SK-N-SH (cell line): ENCODE results near the gene ZCWPW2. TPM values are rescaled to one million over a fixed set of nuclear protein-coding genes. Genes with fewer than 3 reads are reported as not detected.

Source experiments
- CTCF ChIA-PET: fragments of 300-600, 350-600 bp; formaldehyde crosslinking; extraction: SDS; loops from one replicate; lab custom pipeline; 2021; lab: Yijun Ruan, JAX
- POLR2A ChIA-PET: fragments of 350-600 bp; sonication (Branson Sonifier 250); formaldehyde crosslinking; extraction: SDS; loops from one replicate; lab custom pipeline; 2020; ENCODE audit warnings: antibody characterized with exemption, inconsistent platforms; lab: Yijun Ruan, JAX
- DNase-seq: peaks from one replicate; pipeline ENCODE4 v3.0.0; 2012
- H2AFZ ChIP-seq: fragments of 200-600 bp; sonication (generic); 2 replicates; pipeline ENCODE4 v1.8.1; 2016; ENCODE audit warnings: antibody characterized with exemption, mild to moderate bottlenecking, low read depth
- H3F3A ChIP-seq: fragments of 200-600 bp; sonication (generic); replicated peaks from 2 replicates; pipeline ENCODE3; 2016; ENCODE audit warnings: antibody characterized with exemption, mild to moderate bottlenecking; ENCODE audit not compliant: insufficient read depth
- H3K27ac ChIP-seq, 2 experiments: fragments of 200-500 bp in 1 of 2; fragments of 200-600 bp in 1 of 2; sonication (Bioruptor generic) in 1 of 2; sonication (generic), shearing (Covaris generic) in 1 of 2; 2 replicates each; pipeline versions ENCODE4 v1.5.1 to v1.6.1; 2014 to 2016; ENCODE audit warnings: low read depth in 2 of 2, inconsistent platforms in 1 of 2, low read length in 1 of 2, mild to moderate bottlenecking in 1 of 2, mixed read lengths in 1 of 2
- H3K27me3 ChIP-seq: fragments of 200-600 bp; sonication (generic), shearing (Covaris generic); 2 replicates; pipeline ENCODE4 v1.6.1; 2016; ENCODE audit warnings: mixed run types; ENCODE audit not compliant: insufficient read depth
- H3K36me3 ChIP-seq, 2 experiments: fragments of 200-500 bp in 1 of 2; fragments of 200-600 bp in 1 of 2; sonication (Bioruptor generic) in 1 of 2; sonication (generic) in 1 of 2; replicated peaks in 1 of 2; 2 replicates each; pipeline versions ENCODE3 to v1.5.1; 2014 to 2016; ENCODE audit warnings: low read length in 1 of 2, mild to moderate bottlenecking in 1 of 2; ENCODE audit not compliant: insufficient read depth in 2 of 2, control insufficient read depth in 1 of 2
- H3K4me1 ChIP-seq, 2 experiments: fragments of 200-500 bp in 1 of 2; fragments of 200-600 bp in 1 of 2; sonication (Bioruptor generic) in 1 of 2; sonication (generic), shearing (Covaris generic) in 1 of 2; 2 replicates each; pipeline versions ENCODE4 v1.5.1 to v1.6.1; 2014 to 2016; ENCODE audit warnings: low read depth in 1 of 2, low read length in 1 of 2, mixed run types in 1 of 2; ENCODE audit not compliant: insufficient read depth in 2 of 2, control insufficient read depth in 1 of 2
- H3K4me2 ChIP-seq: fragments of 200-600 bp; sonication (generic), shearing (Covaris generic); 2 replicates; pipeline ENCODE4 v1.6.1; 2017; ENCODE audit warnings: mixed run types
- H3K4me3 ChIP-seq, 2 experiments: fragments of 200-500 bp in 1 of 2; fragments of 200-600 bp in 1 of 2; sonication (Bioruptor generic) in 1 of 2; sonication (generic), shearing (Covaris generic) in 1 of 2; 2 replicates each; pipeline versions ENCODE4 v1.5.1 to v1.8.1; 2014 to 2016; ENCODE audit warnings: low read depth in 2 of 2, inconsistent platforms in 1 of 2, low read length in 1 of 2, mild to moderate bottlenecking in 1 of 2, mixed read lengths in 1 of 2, moderate library complexity in 1 of 2
- H3K79me2 ChIP-seq: fragments of 200-600 bp; sonication (generic); 2 replicates; pipeline ENCODE4 v1.8.1; 2017; ENCODE audit warnings: mild to moderate bottlenecking; ENCODE audit not compliant: insufficient read depth
- H3K9ac ChIP-seq: fragments of 200-600 bp; sonication (generic); 2 replicates; pipeline ENCODE4 v1.6.1; 2017; ENCODE audit warnings: mixed run types
- H3K9me2 ChIP-seq: fragments of 200-600 bp; sonication (generic); 2 replicates; pipeline ENCODE4 v1.6.1; 2017; ENCODE audit warnings: mixed run types
- H3K9me3 ChIP-seq: fragments of 200-600 bp; sonication (generic); 2 replicates; pipeline ENCODE4 v1.6.1; 2017; ENCODE audit warnings: mixed run types, mild to moderate bottlenecking, moderate library complexity
- H4K20me1 ChIP-seq: fragments of 200-600 bp; sonication (generic); 2 replicates; pipeline ENCODE4 v1.6.1; 2017; ENCODE audit warnings: mild to moderate bottlenecking, mixed run types; ENCODE audit not compliant: insufficient read depth
- CHD2 ChIP-seq: fragments of 150-350 bp; IDR thresholded peaks from 2 replicates; pipeline ENCODE4 v1.6.1; 2018; ENCODE audit warnings: low read length; ENCODE audit not compliant: partially characterized antibody
- ELF1 ChIP-seq: IDR thresholded peaks from 2 replicates; pipeline ENCODE4 v1.4.0; 2012
- EZH2phosphoT487 ChIP-seq: fragments of 200-600 bp; sonication (generic); IDR thresholded peaks from 2 replicates; pipeline ENCODE4 v1.6.1; 2017; ENCODE audit warnings: low read depth, mixed run types, mild to moderate bottlenecking, antibody characterized with exemption, moderate library complexity, borderline replicate concordance
- FOSL2 ChIP-seq: IDR thresholded peaks from 2 replicates; pipeline ENCODE4 v1.4.0; 2012; ENCODE audit warnings: low read depth, mild to moderate bottlenecking, moderate library complexity, borderline replicate concordance
- FOXJ3 ChIP-seq: sonication (generic); formaldehyde crosslinking; IDR thresholded peaks from 2 replicates; pipeline ENCODE4 v1.5.1; 2020; ENCODE audit warnings: mild to moderate bottlenecking, missing genetic modification reagents
- FOXM1 ChIP-seq: IDR thresholded peaks from 2 replicates; pipeline ENCODE4 v1.4.0; 2012; ENCODE audit warnings: low read depth, mild to moderate bottlenecking
- GABPA ChIP-seq: IDR thresholded peaks from 2 replicates; pipeline ENCODE4 v1.4.0; 2012; ENCODE audit warnings: low read depth, mild to moderate bottlenecking
- JUND ChIP-seq: IDR thresholded peaks from 2 replicates; pipeline ENCODE4 v1.4.0; 2012
- NFIC ChIP-seq: IDR thresholded peaks from 2 replicates; pipeline ENCODE4 v1.4.0; 2012; ENCODE audit warnings: borderline replicate concordance
- POLR2AphosphoS5 ChIP-seq: IDR thresholded peaks from 2 replicates; pipeline ENCODE4 v1.6.1; 2012; ENCODE audit warnings: low read depth, low read length
- RFX5 ChIP-seq: IDR thresholded peaks from 2 replicates; pipeline ENCODE4 v1.6.1; 2012; ENCODE audit warnings: mild to moderate bottlenecking, improper control_type of control experiment, low read length
- SIN3A ChIP-seq: IDR thresholded peaks from 2 replicates; pipeline ENCODE4 v1.6.1; 2012; ENCODE audit warnings: low read depth, mild to moderate bottlenecking, low read length, moderate library complexity, borderline replicate concordance
- TAF1 ChIP-seq: IDR thresholded peaks from 2 replicates; pipeline ENCODE4 v1.6.1; 2012; ENCODE audit warnings: low read depth, mild to moderate bottlenecking, low read length, moderate library complexity, borderline replicate concordance
- TEAD4 ChIP-seq: IDR thresholded peaks from 2 replicates; pipeline ENCODE4 v1.4.0; 2012; ENCODE audit warnings: mild to moderate bottlenecking, borderline replicate concordance; ENCODE audit not compliant: insufficient read depth
- WGBS: methylation state at CpG from one replicate; pipeline ENCODE4 v1.1.6; 2017; ENCODE audit warnings: low lambda C conversion rate; 5-methylcytosine and 5-hydroxymethylcytosine counted together
- polyA plus RNA-seq, 3 experiments: library from polyadenylated mRNA; depleted of rRNA; stranded (reverse); fragments of >200 nt; gene quantifications; 2 replicates each; pipeline ENCODE4 v1.2.3, GENCODE V29; 2012
- TF ChIP-seq, protein P1 (sequence below): fragments of 200-600 bp; sonication (generic); IDR thresholded peaks from 2 replicates; pipeline ENCODE4 v1.6.1; 2017; ENCODE audit warnings: antibody characterized with exemption, mild to moderate bottlenecking, moderate library complexity
- TF ChIP-seq, protein P2 (sequence below): IDR thresholded peaks from 2 replicates; pipeline ENCODE4; 2012
- TF ChIP-seq, protein P3 (sequence below): IDR thresholded peaks from 2 replicates; pipeline ENCODE4 v1.4.0; 2012; ENCODE audit warnings: low read depth, borderline replicate concordance
- TF ChIP-seq, protein P4 (sequence below): fragments of 150-350 bp; IDR thresholded peaks from 2 replicates; pipeline ENCODE4 v1.6.1; 2017; ENCODE audit warnings: antibody characterized with exemption, low read length, low read depth, borderline replicate concordance
- TF ChIP-seq, protein P5 (sequence below): fragments of 150-350 bp; IDR thresholded peaks from 2 replicates; pipeline ENCODE4 v1.6.1; 2016; ENCODE audit warnings: mild to moderate bottlenecking, low read depth, low read length

ZCWPW2 gene
- polyA plus RNA-seq, 1 of the 3 experiments (the other 2 are of a cell fraction): 0.13 TPM

DNA sequence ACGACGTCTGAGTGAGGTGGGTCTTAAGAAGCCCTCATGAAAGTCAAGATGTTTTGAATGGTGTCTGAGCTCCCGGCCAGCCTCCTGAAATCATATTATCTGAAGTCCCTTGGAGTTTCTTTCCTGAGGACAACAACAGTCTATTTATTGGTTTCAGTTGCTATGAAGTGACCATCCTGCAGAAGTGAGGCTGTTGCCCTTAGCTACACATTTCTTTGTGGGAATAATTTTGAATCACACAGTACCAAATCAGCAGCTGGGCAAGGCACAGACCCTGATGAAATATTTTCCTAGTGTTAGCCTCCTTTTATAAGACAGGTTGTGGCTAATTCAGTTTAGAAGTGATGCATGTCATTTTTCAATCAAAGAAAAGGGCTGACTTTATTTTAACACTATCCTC lies 220.8 kb downstream of the ZCWPW2 start:
- WGBS: 58% methylated on average over 3 of the region's 3 CpGs

DNA sequence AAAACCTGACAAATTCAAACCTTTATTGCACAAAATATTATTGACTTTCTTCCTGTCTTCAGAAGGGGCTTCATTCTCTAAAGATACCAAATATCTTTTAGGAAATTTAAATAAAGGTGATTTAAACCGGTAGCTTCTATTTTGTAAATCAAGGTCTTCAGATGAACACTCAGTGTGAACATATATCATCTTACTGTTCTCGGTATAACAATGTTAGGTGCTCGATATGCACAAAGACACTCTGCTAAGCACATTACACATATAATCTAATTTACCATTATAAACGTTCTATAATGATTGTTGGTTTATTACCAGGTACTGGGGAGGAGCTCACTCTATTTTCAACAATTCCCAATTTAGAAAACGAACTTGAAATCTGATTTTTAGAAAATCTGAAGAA lies 225.5 kb downstream of the ZCWPW2 start:
- no peaks in the 10 kb centered on the region for H3F3A ChIP-seq
- no peaks in the 10 kb centered on the region for H3K36me3 ChIP-seq
- H4K20me1 ChIP-seq: no peaks in the 10 kb centered on the region
- no peak overlapping the region for H3K27ac ChIP-seq
- H3K79me2 ChIP-seq: no peaks in the 10 kb centered on the region
- H3K27me3 ChIP-seq: peaks cover 27% of the 10 kb centered on the region
- POLR2A ChIA-PET: no interaction called here
- no peak overlapping the region for H3K4me2 ChIP-seq
- H3K9me3 ChIP-seq: no peaks in the 10 kb centered on the region
- WGBS: 47% methylated on average over 5 of the region's 5 CpGs
- no peaks in the 10 kb centered on the region for H3K9me2 ChIP-seq
- H2AFZ ChIP-seq: no peak overlapping the region
- CTCF ChIA-PET: interaction anchor here (1.1 to 1.3 kb wide), 3 partner anchors 10 to 93 kb away, joined by 3 to 6 read pairs (median 4); no protein-coding TSS in a partner anchor
- no peak overlapping the region for H3K4me3 ChIP-seq
- H3K9ac ChIP-seq: no peak overlapping the region
- peaks cover 0 to 6% of the 10 kb centered on the region in 2 experiments; a peak in 2 of 4 replicates for H3K4me1 ChIP-seq
- DNase-seq: no peak
- TF ChIP-seq POLR2AphosphoS5 (no peak), GABPA (no peak), EZH2phosphoT487 (no peak), SIN3A (no peak), RFX5 (no peak), CHD2 (no peak), ELF1 (no peak), FOXM1 (no peak), TAF1 (no peak), NFIC (no peak), TEAD4 (no peak), FOXJ3 (CRISPR knock-in tag) (no peak), FOSL2 (no peak), JUND (no peak)
- TF ChIP-seq, protein P1, sequence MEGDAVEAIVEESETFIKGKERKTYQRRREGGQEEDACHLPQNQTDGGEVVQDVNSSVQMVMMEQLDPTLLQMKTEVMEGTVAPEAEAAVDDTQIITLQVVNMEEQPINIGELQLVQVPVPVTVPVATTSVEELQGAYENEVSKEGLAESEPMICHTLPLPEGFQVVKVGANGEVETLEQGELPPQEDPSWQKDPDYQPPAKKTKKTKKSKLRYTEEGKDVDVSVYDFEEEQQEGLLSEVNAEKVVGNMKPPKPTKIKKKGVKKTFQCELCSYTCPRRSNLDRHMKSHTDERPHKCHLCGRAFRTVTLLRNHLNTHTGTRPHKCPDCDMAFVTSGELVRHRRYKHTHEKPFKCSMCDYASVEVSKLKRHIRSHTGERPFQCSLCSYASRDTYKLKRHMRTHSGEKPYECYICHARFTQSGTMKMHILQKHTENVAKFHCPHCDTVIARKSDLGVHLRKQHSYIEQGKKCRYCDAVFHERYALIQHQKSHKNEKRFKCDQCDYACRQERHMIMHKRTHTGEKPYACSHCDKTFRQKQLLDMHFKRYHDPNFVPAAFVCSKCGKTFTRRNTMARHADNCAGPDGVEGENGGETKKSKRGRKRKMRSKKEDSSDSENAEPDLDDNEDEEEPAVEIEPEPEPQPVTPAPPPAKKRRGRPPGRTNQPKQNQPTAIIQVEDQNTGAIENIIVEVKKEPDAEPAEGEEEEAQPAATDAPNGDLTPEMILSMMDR: no peak
- TF ChIP-seq, protein P2, sequence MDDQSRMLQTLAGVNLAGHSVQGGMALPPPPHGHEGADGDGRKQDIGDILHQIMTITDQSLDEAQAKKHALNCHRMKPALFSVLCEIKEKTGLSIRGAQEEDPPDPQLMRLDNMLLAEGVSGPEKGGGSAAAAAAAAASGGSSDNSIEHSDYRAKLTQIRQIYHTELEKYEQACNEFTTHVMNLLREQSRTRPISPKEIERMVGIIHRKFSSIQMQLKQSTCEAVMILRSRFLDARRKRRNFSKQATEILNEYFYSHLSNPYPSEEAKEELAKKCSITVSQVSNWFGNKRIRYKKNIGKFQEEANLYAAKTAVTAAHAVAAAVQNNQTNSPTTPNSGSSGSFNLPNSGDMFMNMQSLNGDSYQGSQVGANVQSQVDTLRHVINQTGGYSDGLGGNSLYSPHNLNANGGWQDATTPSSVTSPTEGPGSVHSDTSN: no peak

More for the DNA sequence above, 220.8 kb downstream of the ZCWPW2 start:
- H3K27ac ChIP-seq: no peak overlapping the region
- no peaks in the 10 kb centered on the region for H3K9me2 ChIP-seq
- no peaks in the 10 kb centered on the region for H3K9me3 ChIP-seq
- H3K27me3 ChIP-seq: peaks cover 1% of the 10 kb centered on the region; the same call in 1 of the 2 replicates
- ChIA-PET CTCF (no interaction called here), POLR2A (no interaction called here)
- no peaks in the 10 kb centered on the region for H4K20me1 ChIP-seq
- TF ChIP-seq, protein P3, sequence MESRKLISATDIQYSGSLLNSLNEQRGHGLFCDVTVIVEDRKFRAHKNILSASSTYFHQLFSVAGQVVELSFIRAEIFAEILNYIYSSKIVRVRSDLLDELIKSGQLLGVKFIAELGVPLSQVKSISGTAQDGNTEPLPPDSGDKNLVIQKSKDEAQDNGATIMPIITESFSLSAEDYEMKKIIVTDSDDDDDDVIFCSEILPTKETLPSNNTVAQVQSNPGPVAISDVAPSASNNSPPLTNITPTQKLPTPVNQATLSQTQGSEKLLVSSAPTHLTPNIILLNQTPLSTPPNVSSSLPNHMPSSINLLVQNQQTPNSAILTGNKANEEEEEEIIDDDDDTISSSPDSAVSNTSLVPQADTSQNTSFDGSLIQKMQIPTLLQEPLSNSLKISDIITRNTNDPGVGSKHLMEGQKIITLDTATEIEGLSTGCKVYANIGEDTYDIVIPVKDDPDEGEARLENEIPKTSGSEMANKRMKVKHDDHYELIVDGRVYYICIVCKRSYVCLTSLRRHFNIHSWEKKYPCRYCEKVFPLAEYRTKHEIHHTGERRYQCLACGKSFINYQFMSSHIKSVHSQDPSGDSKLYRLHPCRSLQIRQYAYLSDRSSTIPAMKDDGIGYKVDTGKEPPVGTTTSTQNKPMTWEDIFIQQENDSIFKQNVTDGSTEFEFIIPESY: no peak
- TF ChIP-seq, protein P4, sequence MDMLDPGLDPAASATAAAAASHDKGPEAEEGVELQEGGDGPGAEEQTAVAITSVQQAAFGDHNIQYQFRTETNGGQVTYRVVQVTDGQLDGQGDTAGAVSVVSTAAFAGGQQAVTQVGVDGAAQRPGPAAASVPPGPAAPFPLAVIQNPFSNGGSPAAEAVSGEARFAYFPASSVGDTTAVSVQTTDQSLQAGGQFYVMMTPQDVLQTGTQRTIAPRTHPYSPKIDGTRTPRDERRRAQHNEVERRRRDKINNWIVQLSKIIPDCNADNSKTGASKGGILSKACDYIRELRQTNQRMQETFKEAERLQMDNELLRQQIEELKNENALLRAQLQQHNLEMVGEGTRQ: no peak
- TF ChIP-seq, protein P5, sequence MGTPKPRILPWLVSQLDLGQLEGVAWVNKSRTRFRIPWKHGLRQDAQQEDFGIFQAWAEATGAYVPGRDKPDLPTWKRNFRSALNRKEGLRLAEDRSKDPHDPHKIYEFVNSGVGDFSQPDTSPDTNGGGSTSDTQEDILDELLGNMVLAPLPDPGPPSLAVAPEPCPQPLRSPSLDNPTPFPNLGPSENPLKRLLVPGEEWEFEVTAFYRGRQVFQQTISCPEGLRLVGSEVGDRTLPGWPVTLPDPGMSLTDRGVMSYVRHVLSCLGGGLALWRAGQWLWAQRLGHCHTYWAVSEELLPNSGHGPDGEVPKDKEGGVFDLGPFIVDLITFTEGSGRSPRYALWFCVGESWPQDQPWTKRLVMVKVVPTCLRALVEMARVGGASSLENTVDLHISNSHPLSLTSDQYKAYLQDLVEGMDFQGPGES: no peak
- H3K79me2 ChIP-seq: no peaks in the 10 kb centered on the region
- H2AFZ ChIP-seq: no peak overlapping the region
- no peak overlapping the region for H3K9ac ChIP-seq
- no peak overlapping the region for H3K4me3 ChIP-seq
- no peak overlapping the region for H3K4me2 ChIP-seq
- H3K4me1 ChIP-seq: no peaks in the 10 kb centered on the region
- no peaks in the 10 kb centered on the region for H3K36me3 ChIP-seq
- no peak for DNase-seq
- no peaks in the 10 kb centered on the region for H3F3A ChIP-seq
